ENCODE results near the gene LIPK. TPM values are rescaled to one million over a fixed set of nuclear protein-coding genes. Genes with fewer than 3 reads are reported as not detected.

The LIPK gene
- polyA plus RNA-seq, 1 of the 3 experiments (the other 2 are of a cell fraction): not detected

DNA sequence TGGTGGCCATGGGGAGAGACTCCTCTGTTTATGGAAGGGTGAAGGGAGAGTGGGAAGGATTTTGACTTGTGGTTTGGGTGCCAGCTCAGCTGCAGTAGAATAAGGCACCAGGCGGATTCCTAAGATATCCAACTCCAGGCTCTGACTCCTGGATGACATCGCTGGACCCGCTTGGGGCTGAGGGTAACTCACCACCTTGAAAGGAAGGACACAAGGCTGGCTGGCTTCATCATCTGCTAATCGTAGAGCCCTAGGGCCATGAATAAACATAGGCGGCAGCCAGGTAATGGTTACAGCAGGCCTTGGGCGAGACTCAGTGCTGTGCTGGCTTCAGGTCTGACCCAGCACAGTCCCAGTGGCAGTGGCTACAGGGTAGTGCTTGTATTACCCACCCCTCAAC lies 16.7 kb upstream of the LIPK start:
- H3K9me3 ChIP-seq: no peaks in the 10 kb centered on the region
- POLR2A ChIA-PET: no interaction called here
- H3K4me1 ChIP-seq (ENCODE audit: control insufficient read depth in 1 of 2, insufficient read depth in 2 of 2, low read depth in 1 of 2, low read length in 1 of 2): no peaks in the 10 kb centered on the region; a peak in 1 of 4 replicates
- no peak overlapping the region for H3K27ac ChIP-seq (ENCODE audit: low read depth in 2 of 2, low read length in 1 of 2)
- TF ChIP-seq GABPA (IDR thresholded peaks at IDR 0.05; ENCODE audit: low read depth): no peak
- TF ChIP-seq GATA2 (CRISPR knock-in tag; IDR thresholded peaks at IDR 0.05): no peak
- TF ChIP-seq, protein P1, sequence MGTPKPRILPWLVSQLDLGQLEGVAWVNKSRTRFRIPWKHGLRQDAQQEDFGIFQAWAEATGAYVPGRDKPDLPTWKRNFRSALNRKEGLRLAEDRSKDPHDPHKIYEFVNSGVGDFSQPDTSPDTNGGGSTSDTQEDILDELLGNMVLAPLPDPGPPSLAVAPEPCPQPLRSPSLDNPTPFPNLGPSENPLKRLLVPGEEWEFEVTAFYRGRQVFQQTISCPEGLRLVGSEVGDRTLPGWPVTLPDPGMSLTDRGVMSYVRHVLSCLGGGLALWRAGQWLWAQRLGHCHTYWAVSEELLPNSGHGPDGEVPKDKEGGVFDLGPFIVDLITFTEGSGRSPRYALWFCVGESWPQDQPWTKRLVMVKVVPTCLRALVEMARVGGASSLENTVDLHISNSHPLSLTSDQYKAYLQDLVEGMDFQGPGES (IDR thresholded peaks at IDR 0.05; ENCODE audit: low read depth, low read length): no peak
- TF ChIP-seq, protein P2, sequence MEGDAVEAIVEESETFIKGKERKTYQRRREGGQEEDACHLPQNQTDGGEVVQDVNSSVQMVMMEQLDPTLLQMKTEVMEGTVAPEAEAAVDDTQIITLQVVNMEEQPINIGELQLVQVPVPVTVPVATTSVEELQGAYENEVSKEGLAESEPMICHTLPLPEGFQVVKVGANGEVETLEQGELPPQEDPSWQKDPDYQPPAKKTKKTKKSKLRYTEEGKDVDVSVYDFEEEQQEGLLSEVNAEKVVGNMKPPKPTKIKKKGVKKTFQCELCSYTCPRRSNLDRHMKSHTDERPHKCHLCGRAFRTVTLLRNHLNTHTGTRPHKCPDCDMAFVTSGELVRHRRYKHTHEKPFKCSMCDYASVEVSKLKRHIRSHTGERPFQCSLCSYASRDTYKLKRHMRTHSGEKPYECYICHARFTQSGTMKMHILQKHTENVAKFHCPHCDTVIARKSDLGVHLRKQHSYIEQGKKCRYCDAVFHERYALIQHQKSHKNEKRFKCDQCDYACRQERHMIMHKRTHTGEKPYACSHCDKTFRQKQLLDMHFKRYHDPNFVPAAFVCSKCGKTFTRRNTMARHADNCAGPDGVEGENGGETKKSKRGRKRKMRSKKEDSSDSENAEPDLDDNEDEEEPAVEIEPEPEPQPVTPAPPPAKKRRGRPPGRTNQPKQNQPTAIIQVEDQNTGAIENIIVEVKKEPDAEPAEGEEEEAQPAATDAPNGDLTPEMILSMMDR (IDR thresholded peaks at IDR 0.05): no peak
- TF ChIP-seq MXI1 (IDR thresholded peaks at IDR 0.05; ENCODE audit: low read depth, low read length): no peak
- TF ChIP-seq MEF2A (IDR thresholded peaks at IDR 0.05; ENCODE audit: borderline replicate concordance, low read depth): no peak
- no peak for TF ChIP-seq NFIC (IDR thresholded peaks at IDR 0.05; ENCODE audit: borderline replicate concordance)
- TF ChIP-seq JUND (IDR thresholded peaks at IDR 0.05): no peak
- no peak for TF ChIP-seq POLR2AphosphoS5 (IDR thresholded peaks at IDR 0.05; ENCODE audit: low read depth, low read length)
- TF ChIP-seq EZH2phosphoT487 (IDR thresholded peaks at IDR 0.05; ENCODE audit: borderline replicate concordance, low read depth): no peak
- TF ChIP-seq, protein P3, sequence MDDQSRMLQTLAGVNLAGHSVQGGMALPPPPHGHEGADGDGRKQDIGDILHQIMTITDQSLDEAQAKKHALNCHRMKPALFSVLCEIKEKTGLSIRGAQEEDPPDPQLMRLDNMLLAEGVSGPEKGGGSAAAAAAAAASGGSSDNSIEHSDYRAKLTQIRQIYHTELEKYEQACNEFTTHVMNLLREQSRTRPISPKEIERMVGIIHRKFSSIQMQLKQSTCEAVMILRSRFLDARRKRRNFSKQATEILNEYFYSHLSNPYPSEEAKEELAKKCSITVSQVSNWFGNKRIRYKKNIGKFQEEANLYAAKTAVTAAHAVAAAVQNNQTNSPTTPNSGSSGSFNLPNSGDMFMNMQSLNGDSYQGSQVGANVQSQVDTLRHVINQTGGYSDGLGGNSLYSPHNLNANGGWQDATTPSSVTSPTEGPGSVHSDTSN (IDR thresholded peaks at IDR 0.05): no peak
- no peak for TF ChIP-seq TEAD4 (IDR thresholded peaks at IDR 0.05; ENCODE audit: borderline replicate concordance, insufficient read depth)
- TF ChIP-seq RCOR1 (IDR thresholded peaks at IDR 0.05; ENCODE audit: low read length): no peak
- TF ChIP-seq TCF12 (IDR thresholded peaks at IDR 0.05): no peak
- TF ChIP-seq, protein P4, sequence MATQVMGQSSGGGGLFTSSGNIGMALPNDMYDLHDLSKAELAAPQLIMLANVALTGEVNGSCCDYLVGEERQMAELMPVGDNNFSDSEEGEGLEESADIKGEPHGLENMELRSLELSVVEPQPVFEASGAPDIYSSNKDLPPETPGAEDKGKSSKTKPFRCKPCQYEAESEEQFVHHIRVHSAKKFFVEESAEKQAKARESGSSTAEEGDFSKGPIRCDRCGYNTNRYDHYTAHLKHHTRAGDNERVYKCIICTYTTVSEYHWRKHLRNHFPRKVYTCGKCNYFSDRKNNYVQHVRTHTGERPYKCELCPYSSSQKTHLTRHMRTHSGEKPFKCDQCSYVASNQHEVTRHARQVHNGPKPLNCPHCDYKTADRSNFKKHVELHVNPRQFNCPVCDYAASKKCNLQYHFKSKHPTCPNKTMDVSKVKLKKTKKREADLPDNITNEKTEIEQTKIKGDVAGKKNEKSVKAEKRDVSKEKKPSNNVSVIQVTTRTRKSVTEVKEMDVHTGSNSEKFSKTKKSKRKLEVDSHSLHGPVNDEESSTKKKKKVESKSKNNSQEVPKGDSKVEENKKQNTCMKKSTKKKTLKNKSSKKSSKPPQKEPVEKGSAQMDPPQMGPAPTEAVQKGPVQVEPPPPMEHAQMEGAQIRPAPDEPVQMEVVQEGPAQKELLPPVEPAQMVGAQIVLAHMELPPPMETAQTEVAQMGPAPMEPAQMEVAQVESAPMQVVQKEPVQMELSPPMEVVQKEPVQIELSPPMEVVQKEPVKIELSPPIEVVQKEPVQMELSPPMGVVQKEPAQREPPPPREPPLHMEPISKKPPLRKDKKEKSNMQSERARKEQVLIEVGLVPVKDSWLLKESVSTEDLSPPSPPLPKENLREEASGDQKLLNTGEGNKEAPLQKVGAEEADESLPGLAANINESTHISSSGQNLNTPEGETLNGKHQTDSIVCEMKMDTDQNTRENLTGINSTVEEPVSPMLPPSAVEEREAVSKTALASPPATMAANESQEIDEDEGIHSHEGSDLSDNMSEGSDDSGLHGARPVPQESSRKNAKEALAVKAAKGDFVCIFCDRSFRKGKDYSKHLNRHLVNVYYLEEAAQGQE (IDR thresholded peaks at IDR 0.05; ENCODE audit: low read depth, low read length): no peak
- no peak for TF ChIP-seq RXRA (IDR thresholded peaks at IDR 0.05; ENCODE audit: borderline replicate concordance, low read depth)
- TF ChIP-seq, protein P5, sequence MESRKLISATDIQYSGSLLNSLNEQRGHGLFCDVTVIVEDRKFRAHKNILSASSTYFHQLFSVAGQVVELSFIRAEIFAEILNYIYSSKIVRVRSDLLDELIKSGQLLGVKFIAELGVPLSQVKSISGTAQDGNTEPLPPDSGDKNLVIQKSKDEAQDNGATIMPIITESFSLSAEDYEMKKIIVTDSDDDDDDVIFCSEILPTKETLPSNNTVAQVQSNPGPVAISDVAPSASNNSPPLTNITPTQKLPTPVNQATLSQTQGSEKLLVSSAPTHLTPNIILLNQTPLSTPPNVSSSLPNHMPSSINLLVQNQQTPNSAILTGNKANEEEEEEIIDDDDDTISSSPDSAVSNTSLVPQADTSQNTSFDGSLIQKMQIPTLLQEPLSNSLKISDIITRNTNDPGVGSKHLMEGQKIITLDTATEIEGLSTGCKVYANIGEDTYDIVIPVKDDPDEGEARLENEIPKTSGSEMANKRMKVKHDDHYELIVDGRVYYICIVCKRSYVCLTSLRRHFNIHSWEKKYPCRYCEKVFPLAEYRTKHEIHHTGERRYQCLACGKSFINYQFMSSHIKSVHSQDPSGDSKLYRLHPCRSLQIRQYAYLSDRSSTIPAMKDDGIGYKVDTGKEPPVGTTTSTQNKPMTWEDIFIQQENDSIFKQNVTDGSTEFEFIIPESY (IDR thresholded peaks at IDR 0.05; ENCODE audit: borderline replicate concordance, low read depth): no peak
- TF ChIP-seq FOXM1 (IDR thresholded peaks at IDR 0.05; ENCODE audit: low read depth): no peak
- no peak for TF ChIP-seq SMC3 (IDR thresholded peaks at IDR 0.05; ENCODE audit: low read depth, low read length)
- TF ChIP-seq FOSL2 (IDR thresholded peaks at IDR 0.05; ENCODE audit: borderline replicate concordance, low read depth): no peak
- no peak overlapping the region for H3K4me3 ChIP-seq (ENCODE audit: low read depth in 2 of 2, low read length in 1 of 2)
- WGBS (ENCODE audit: low lambda C conversion rate): 87% methylated on average over 5 of the region's 6 CpGs
- H3K36me3 ChIP-seq (replicated peaks in 1 of 2; ENCODE audit: control insufficient read depth in 1 of 2, insufficient read depth in 2 of 2, low read length in 1 of 2): no peaks in the 10 kb centered on the region
- no peak for DNase-seq
- no peaks in the 10 kb centered on the region for H3K9me2 ChIP-seq
- no peak overlapping the region for H3K9ac ChIP-seq
- peaks cover 6% of the 10 kb centered on the region for H3F3A ChIP-seq (replicated peaks; ENCODE audit: insufficient read depth)
- H3K27me3 ChIP-seq (ENCODE audit: insufficient read depth): no peaks in the 10 kb centered on the region
- CTCF ChIA-PET: interaction anchor here (0.6 to 3.2 kb wide), 6 partner anchors 10 to 125 kb away, joined by 3 to 16 read pairs (median 10); no protein-coding TSS in a partner anchor
- H4K20me1 ChIP-seq (ENCODE audit: insufficient read depth): no peaks in the 10 kb centered on the region
- H3K4me2 ChIP-seq: no peak overlapping the region
- H2AFZ ChIP-seq (ENCODE audit: low read depth): no peak overlapping the region
- H3K79me2 ChIP-seq (ENCODE audit: insufficient read depth): no peaks in the 10 kb centered on the region
